Endodermal cell (in vitro differentiated cells): ENCODE results near the gene DNAH5. TPM values are rescaled to one million over a fixed set of nuclear protein-coding genes. Genes with fewer than 3 reads are reported as not detected.
"Not testable (repeated sequence)": the region's sequence is repeated elsewhere in the genome, so short reads cannot be mapped to it uniquely, and the experiment has no call there.

Experiments
- DNase-seq: peaks from one replicate; pipeline ENCODE4 v3.0.0-alpha.2; 2017
- H3K27ac ChIP-seq: 2 replicates; pipeline ENCODE4 v1.5.1; 2013; ENCODE audit warnings: mild to moderate bottlenecking, low read depth, low read length, moderate library complexity
- H3K27me3 ChIP-seq: 2 replicates; pipeline ENCODE4 v1.6.1; 2013; ENCODE audit warnings: mild to moderate bottlenecking, low read length, moderate library complexity; ENCODE audit not compliant: insufficient read depth, control insufficient read depth, poor library complexity, severe bottlenecking
- H3K36me3 ChIP-seq: 2 replicates; pipeline ENCODE4 v1.7.0; 2013; ENCODE audit warnings: mild to moderate bottlenecking, low read length, moderate library complexity; ENCODE audit not compliant: control insufficient read depth, insufficient read depth
- H3K4me1 ChIP-seq: one replicate; pipeline ENCODE4 v1.7.0; 2013; ENCODE audit warnings: low read length; ENCODE audit not compliant: control insufficient read depth, insufficient read depth
- H3K4me3 ChIP-seq: 2 replicates; pipeline ENCODE4 v1.5.1; 2013; ENCODE audit warnings: mild to moderate bottlenecking, low read length, moderate library complexity
- H3K9ac ChIP-seq: 2 replicates; pipeline ENCODE4 v1.6.1; 2013; ENCODE audit warnings: mild to moderate bottlenecking, low read length, moderate library complexity; ENCODE audit not compliant: poor library complexity, severe bottlenecking; ENCODE audit errors: extremely low read depth
- H3K9me3 ChIP-seq: 2 replicates; pipeline ENCODE4 v1.6.1; 2013; ENCODE audit warnings: mild to moderate bottlenecking, low read length, moderate library complexity; ENCODE audit not compliant: control insufficient read depth
- H3K27ac Mint-ChIP-seq: 2 replicates; pipeline ENCODE4 v1.8.0; 2020; ENCODE audit warnings: mixed read lengths
- H3K27me3 Mint-ChIP-seq: 2 replicates; pipeline ENCODE4 v1.8.0; 2021; ENCODE audit warnings: mild to moderate bottlenecking, mixed read lengths; ENCODE audit not compliant: insufficient read depth
- H3K36me3 Mint-ChIP-seq: 2 replicates; pipeline ENCODE4 v1.8.0; 2020; ENCODE audit warnings: low read depth, mixed read lengths
- H3K4me1 Mint-ChIP-seq: 2 replicates; pipeline ENCODE4 v1.8.0; 2020; ENCODE audit warnings: mixed read lengths
- H3K4me3 Mint-ChIP-seq: 2 replicates; pipeline ENCODE4 v1.8.0; 2020; ENCODE audit warnings: mild to moderate bottlenecking, moderate library complexity, mixed read lengths
- H3K9me3 Mint-ChIP-seq: 2 replicates; pipeline ENCODE4 v1.8.0; 2020; ENCODE audit warnings: mild to moderate bottlenecking, mixed read lengths
- CTCF ChIP-seq: fragments of 200-600 bp; sonication (generic); conservative IDR thresholded peaks from 2 replicates; pipeline ENCODE4 v1.5.0; 2021; ENCODE audit warnings: antibody characterized with exemption, mild to moderate bottlenecking
- WGBS, 2 experiments: methylation state at CpG; one replicate each; pipeline versions ENCODE4 v1.1.5 to v1.1.7; 2013; ENCODE audit warnings: missing lambda C conversion rate in 2 of 2, mixed read lengths in 1 of 2; ENCODE audit not compliant: insufficient coverage in 1 of 2, insufficient read length in 1 of 2; 5-methylcytosine and 5-hydroxymethylcytosine counted together
- total RNA-seq, 2 donors: library from RNA; stranded (reverse); fragmentation: NEBNext Ultra II Directional in 1 of 2; extraction: Animal tissue kit (Norgen Biotek cat#: 25700) in 1 of 2; gene quantifications; 2 replicates in 1 of 2; 3 replicates in 1 of 2; pipeline ENCODE4 v1.2.1, GENCODE V29; 2021

Gene DNAH5
- total RNA-seq, 2 donors from 2014 or later = 0.84 to 1.8 TPM

DNA sequence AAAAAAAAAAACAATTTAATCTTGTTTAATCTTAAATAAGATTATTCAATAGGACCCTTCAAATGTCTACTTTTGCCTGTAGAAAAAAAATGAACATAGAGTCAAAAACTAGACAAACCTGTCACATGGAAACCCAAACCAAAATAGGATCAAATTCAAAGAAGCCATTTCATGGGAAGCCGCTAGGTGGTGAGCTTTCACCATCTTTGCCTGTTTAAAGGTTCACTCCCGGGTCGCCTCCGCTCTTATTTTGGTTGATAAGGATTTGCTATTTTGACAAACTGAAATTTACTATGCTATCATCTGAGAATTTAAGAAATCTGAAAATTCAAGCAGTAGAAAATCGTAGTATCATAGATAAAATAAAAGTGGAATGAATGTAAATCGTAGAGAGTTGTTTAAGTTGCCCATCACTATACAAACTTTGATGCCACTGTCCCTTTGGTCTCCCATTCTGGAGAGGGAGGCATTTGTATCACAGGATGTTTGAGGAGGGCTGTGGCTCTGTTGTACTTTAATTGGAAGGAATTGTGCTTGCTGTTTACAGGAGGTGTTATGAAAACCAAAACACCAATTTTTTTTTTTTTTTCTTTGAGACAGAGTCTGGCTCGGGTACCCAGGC lies 43.5 kb upstream of the DNAH5 start:
- Histone ChIP-seq H3K27me3 (no peaks in the 10 kb centered on the region), H3K9ac (no peak overlapping the region), H3K27ac (no peak overlapping the region), H3K4me1 (no peaks in the 10 kb centered on the region), H3K36me3 (no peaks in the 10 kb centered on the region), H3K4me3 (no peak overlapping the region), H3K9me3 (no peaks in the 10 kb centered on the region)
- Mint-ChIP-seq H3K9me3 (no peaks in the 10 kb centered on the region), H3K27me3 (peaks cover 7% of the 10 kb centered on the region), H3K4me3 (no peak overlapping the region), H3K36me3 (no peaks in the 10 kb centered on the region), H3K27ac (no peak overlapping the region), H3K4me1 (peaks cover 12% of the 10 kb centered on the region)
- 25 to 28% methylated on average over 5 to 7 of the region's 7 CpGs for WGBS, 2 experiments
- peak; percentile 83 for DNase-seq
- peak; percentile 94 for TF ChIP-seq CTCF

GRCh38 chr5:13985731-13986418 lies 41.4 kb upstream of the DNAH5 start:
- TF ChIP-seq CTCF = no peak
- no peak overlapping the region for H3K27ac Mint-ChIP-seq
- no peak for DNase-seq
- H3K9me3 ChIP-seq = no peaks in the 10 kb centered on the region
- H3K4me3 Mint-ChIP-seq = no peak overlapping the region
- H3K4me1 Mint-ChIP-seq = peaks cover 11% of the 10 kb centered on the region
- H3K27ac ChIP-seq = no peak overlapping the region
- H3K27me3 Mint-ChIP-seq = peaks cover 10% of the 10 kb centered on the region
- H3K9ac ChIP-seq = no peak overlapping the region
- no peak overlapping the region for H3K4me3 ChIP-seq
- no peaks in the 10 kb centered on the region for H3K36me3 ChIP-seq
- no peaks in the 10 kb centered on the region for H3K9me3 Mint-ChIP-seq
- H3K27me3 ChIP-seq = no peaks in the 10 kb centered on the region
- H3K4me1 ChIP-seq = no peaks in the 10 kb centered on the region
- WGBS, 2 experiments = 82 to 85% methylated on average over 7 to 12 of the region's 12 CpGs
- H3K36me3 Mint-ChIP-seq = no peaks in the 10 kb centered on the region

- not testable (repeated sequence) for H3K36me3 ChIP-seq, H3K27me3 ChIP-seq, H3K36me3 Mint-ChIP-seq, H3K27ac ChIP-seq, H3K4me3 ChIP-seq, H3K4me1 Mint-ChIP-seq, H3K9me3 ChIP-seq, H3K4me3 Mint-ChIP-seq, H3K27ac Mint-ChIP-seq, H3K9ac ChIP-seq, DNase-seq, H3K4me1 ChIP-seq, H3K9me3 Mint-ChIP-seq
- peaks cover 11% of the 10 kb centered on the region for H3K27me3 Mint-ChIP-seq
- WGBS, 2 experiments = 78 to 98% methylated on average over 1 to 4 of the region's 5 CpGs
Observed at GRCh38 chr5:13984888-13985287, 40.4 kb upstream of the DNAH5 start.
